Hematopoietic multipotent progenitor cell treated with erythropoietin and hydrocortisone succinate and interleukin-3 and kit ligand, for 17 days (in vitro differentiated cells): ENCODE measurements around the gene NBPF8.
"Not testable (repeated sequence)": the region's sequence is repeated elsewhere in the genome, so short reads cannot be mapped to it uniquely, and the experiment has no call there.

ENCODE experiments used
- DNase-seq: peaks from one replicate; pipeline ENCODE4 v3.0.0-alpha.2; 2015; ENCODE audit warnings: low spot score

NBPF8 gene

DNA sequence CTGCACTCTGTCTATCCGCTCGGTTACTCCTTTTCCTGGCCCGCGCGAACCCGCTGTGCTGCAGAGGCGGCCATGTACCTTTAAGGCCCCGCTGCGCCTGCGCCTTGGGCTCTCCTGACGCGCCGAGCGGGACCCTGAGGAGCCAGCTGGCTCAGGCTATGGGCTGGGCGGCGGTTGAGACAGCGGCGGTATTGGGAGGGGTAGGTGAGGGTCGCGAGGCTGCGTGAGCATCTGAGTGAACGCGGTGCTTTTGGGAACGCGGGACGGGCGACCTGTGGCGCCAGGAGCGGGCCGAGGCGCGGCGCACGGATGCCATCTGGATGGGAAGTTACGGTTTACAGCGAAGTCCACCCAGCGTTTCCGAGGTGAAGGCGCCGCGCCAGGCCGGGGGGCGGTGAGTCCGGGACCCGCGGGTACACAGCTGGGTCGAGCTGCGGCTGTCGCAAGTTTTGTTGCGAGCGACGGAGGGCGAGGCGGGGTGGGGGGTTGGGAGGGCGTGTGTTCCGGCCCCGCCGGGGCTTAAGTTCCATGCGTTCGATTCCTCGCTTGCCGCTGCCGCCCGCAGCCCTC lies at the start of gene NBPF8:
NBPF8 (plus strand) TSS at position 125 of the 570 bp plus-strand sequence. CDS start 21,488 bp downstream, outside the sequence.
- not testable (repeated sequence) for DNase-seq

DNA sequence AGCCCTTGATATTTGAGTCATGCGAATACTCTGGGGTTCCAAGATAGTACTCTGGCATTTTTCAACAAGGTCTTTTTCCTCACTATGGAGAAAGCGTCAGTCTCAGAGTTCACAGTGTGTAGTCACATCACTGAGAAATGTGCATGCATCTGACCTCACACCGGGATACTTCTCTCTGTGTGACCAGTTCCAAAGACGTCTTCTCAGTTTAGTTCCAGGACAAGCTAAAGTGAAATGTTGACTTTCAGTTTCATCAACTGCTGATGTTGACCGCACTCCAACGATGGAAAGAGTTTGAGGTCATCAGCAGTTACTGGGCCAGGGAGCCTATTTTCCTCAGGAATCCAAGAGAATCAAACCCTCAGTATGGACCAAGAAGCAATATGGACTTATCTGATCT lies 47.1 kb upstream of the NBPF8 start:
- DNase-seq: not testable (repeated sequence)

- DNase-seq: not testable (repeated sequence)
Observed at GRCh38 chr1:120386651-120387050, 28.2 kb upstream of the NBPF8 start.

DNA sequence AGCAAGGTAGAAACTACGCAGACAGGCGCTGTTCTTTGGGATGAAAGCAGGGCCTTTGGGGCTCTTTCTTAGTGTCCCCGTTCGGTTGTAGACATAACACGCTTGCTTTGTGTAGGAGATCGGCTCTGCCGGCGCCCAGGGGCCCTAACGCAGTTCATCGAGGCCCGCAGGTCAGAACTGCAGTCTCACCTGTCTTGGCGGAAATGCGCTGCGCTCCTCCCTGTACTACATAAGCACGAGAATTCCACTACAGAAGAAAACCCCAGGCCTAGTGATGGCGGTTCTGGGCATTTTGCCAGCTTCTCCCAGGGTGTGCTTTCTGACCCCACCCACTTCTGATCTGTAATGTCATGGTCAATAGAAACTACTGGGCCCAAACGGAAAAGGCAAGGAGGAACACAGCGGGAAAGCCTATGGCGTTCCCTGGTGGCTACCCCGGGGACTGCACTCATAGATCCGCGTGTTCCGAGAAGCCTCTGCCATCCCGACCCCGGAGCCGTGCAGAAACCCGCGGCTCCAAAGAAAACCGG lies 26.2 kb upstream of the NBPF8 start:
- peak; percentile 44 for DNase-seq

GRCh38 chr1:120391365-120391764 lies 23.5 kb upstream of the NBPF8 start:
- not testable (repeated sequence) for DNase-seq

GRCh38 chr1:120393316-120394232 lies 21.3 kb upstream of the NBPF8 start:
- DNase-seq: not testable (repeated sequence)

DNA sequence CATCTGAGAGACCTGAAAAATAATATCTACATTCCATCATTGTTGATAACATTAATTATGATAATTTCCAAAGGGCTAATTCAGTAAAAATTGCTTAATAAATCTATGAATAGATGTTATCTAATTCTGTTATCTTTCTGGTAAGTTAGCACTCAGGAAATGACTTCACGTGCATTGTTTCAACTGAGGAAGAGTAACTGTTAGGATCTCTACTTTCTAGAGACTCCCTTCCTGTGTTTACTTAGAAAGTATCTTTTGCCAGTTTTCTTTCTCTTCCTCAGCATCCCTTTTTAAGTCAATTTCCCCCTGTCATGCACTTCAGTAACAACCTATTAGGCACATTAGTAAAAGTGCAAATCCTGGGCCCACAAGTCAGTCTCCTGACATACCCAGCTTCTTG lies 9.5 kb upstream of the NBPF8 start:
- not testable (repeated sequence) for DNase-seq

- DNase-seq: not testable (repeated sequence)
Observed at GRCh38 chr1:120414451-120414850, 384 bp upstream of the NBPF8 start.

GRCh38 chr1:120415492-120415961 lies 692 bp downstream of the NBPF8 start:
- not testable (repeated sequence) for DNase-seq

DNA sequence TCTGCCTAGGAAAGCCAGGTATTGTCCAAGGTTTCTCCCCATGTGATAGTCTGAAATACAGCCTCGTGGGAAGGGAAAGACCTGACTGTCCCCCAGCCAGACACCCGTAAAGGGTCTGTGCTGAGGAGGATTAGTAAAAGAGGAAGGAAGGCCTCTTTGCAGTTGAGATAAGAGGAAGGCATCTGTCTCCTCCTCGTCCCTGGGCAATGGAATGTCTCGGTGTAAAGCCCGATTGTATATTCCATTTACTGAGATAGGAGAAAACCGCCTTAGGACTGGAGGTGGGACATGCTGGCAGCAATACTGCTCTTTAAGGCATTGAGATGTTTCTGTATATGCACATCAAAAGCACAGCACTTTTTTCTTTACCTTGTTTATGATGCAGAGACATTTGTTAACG lies 10.2 kb downstream of the NBPF8 start:
- not testable (repeated sequence) for DNase-seq

GRCh38 chr1:120431626-120432025 lies 16.8 kb downstream of the NBPF8 start:
- not testable (repeated sequence) for DNase-seq

GRCh38 chr1:120433831-120434230 lies 19.0 kb downstream of the NBPF8 start:
- not testable (repeated sequence) for DNase-seq

GRCh38 chr1:120449124-120449523 lies 34.3 kb downstream of the NBPF8 start:
- not testable (repeated sequence) for DNase-seq
